ENCODE measurements around the gene CLNK. TPM values are rescaled to one million over a fixed set of nuclear protein-coding genes. Genes with fewer than 3 reads are reported as not detected.
A peak's percentile ranks its signal among the peaks of the same experiment; 100 is the strongest.

Gene CLNK
- total RNA-seq, 1 donor from 2014 or later: not detected

DNA sequence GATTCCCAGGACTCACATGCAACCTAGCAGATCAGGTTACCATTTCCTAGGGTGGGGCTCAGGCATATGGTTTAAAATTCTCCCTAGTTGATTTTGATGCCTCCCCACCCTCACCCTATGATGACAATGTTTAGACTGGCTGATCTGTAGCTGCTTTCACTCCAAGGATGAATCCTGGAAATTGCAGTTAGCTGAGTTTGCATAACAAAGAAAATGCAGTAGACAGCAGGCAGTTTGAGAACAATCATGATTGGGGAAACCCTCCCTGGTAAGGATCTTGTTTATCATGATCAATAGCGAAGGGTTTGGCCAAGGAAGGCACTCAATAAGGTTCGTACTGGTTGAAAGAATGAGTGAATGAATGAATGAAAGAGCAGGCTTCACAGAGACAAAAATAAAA is 229.4 kb downstream of the CLNK start:
- peak overlapping the region; percentile 27 for H3K27ac Mint-ChIP-seq
- peaks cover 14% of the 10 kb centered on the region for H3K27me3 Mint-ChIP-seq
- DNase-seq (ENCODE audit: low spot score, unreplicated experiment): no peak
- TF ChIP-seq, protein P1, sequence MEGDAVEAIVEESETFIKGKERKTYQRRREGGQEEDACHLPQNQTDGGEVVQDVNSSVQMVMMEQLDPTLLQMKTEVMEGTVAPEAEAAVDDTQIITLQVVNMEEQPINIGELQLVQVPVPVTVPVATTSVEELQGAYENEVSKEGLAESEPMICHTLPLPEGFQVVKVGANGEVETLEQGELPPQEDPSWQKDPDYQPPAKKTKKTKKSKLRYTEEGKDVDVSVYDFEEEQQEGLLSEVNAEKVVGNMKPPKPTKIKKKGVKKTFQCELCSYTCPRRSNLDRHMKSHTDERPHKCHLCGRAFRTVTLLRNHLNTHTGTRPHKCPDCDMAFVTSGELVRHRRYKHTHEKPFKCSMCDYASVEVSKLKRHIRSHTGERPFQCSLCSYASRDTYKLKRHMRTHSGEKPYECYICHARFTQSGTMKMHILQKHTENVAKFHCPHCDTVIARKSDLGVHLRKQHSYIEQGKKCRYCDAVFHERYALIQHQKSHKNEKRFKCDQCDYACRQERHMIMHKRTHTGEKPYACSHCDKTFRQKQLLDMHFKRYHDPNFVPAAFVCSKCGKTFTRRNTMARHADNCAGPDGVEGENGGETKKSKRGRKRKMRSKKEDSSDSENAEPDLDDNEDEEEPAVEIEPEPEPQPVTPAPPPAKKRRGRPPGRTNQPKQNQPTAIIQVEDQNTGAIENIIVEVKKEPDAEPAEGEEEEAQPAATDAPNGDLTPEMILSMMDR (IDR thresholded peaks at IDR 0.05; ENCODE audit: unreplicated experiment): no peak
- peaks cover 26% of the 10 kb centered on the region for H3K9me3 Mint-ChIP-seq (ENCODE audit: low read depth)
- peaks cover 46% of the 10 kb centered on the region for H3K36me3 Mint-ChIP-seq (ENCODE audit: insufficient read depth)
- H3K4me1 Mint-ChIP-seq (ENCODE audit: low read depth): peaks cover 2% of the 10 kb centered on the region
- H3K4me3 Mint-ChIP-seq (ENCODE audit: low read depth): peak overlapping the region; percentile 37

DNA sequence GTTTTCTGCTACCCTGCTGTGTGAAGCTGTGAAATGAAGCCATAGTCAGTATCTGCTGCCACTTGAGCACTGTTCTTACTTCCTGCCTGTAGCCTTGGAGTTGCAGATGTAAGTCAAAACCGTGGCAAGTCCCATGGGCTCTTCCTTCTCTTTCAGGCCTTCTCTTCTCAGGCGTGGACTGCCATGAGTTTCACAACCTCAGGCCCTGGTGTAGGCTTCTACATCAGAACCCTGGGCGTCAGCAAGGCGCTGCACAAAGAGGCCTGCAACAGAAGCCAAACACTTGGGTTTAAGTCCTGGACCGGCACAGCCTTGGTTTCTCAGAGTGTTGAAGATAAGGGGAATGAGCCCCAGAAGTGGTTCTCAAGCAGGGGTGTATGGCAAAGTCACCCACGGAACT is 229.8 kb downstream of the CLNK start:
- DNase-seq (ENCODE audit: low spot score, unreplicated experiment): no peak
- Mint-ChIP-seq H3K4me1 (ENCODE audit: low read depth) (peaks cover 2% of the 10 kb centered on the region), H3K27me3 (peaks cover 12% of the 10 kb centered on the region), H3K36me3 (ENCODE audit: insufficient read depth) (peaks cover 50% of the 10 kb centered on the region), H3K4me3 (ENCODE audit: low read depth) (no peak overlapping the region), H3K9me3 (ENCODE audit: low read depth) (peaks cover 29% of the 10 kb centered on the region), H3K27ac (no peak overlapping the region)
- TF ChIP-seq, protein P1 (IDR thresholded peaks at IDR 0.05; ENCODE audit: unreplicated experiment): no peak

DNA sequence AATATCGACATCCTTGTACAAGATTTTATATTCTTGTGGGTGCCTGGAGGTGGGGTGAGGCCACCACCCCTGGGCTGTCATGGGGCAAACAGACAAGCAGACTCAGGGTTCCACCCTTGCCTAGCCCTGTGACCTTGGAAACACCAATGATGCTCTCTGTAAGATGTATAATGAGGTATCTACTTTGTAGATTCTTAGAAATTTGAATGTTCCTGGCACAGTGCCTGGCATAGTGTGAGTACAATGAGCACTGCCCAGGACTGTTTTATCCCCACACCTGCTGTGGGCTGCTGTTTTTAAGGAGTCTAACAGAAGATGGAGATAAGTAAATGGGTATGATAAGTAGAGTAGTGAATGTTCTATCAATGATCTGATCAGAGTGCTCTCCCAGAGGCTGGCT is 230.4 kb downstream of the CLNK start:
- no peak overlapping the region for H3K27ac Mint-ChIP-seq
- DNase-seq (ENCODE audit: low spot score, unreplicated experiment): no peak
- TF ChIP-seq, protein P1 (IDR thresholded peaks at IDR 0.05; ENCODE audit: unreplicated experiment): no peak
- peaks cover 8% of the 10 kb centered on the region for H3K27me3 Mint-ChIP-seq
- peaks cover 2% of the 10 kb centered on the region for H3K4me1 Mint-ChIP-seq (ENCODE audit: low read depth)
- H3K9me3 Mint-ChIP-seq (ENCODE audit: low read depth): peaks cover 32% of the 10 kb centered on the region
- H3K4me3 Mint-ChIP-seq (ENCODE audit: low read depth): no peak overlapping the region
- H3K36me3 Mint-ChIP-seq (ENCODE audit: insufficient read depth): peaks cover 55% of the 10 kb centered on the region

DNA sequence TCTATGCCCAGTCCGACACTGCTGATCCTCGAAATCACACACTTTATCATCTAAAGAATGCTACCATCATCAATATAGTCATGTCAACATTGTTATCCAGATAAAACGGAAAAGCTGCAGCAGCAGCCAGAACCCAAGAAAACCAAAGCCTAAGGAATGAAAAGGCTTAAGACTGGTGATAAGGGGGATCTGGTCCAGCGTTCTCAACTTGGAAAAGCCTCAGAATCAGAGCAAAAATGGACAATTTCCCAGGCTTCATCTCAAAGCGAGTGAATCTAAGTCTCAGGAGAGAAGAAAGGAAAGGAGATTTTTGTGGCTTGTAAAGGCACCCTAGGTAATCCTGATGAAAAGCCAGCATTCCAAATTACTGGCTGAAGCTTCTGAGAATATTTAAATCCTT is 235.6 kb downstream of the CLNK start:
- TF ChIP-seq, protein P1 (IDR thresholded peaks at IDR 0.05; ENCODE audit: unreplicated experiment): no peak
- H3K4me1 Mint-ChIP-seq (ENCODE audit: low read depth): no peaks in the 10 kb centered on the region
- peaks cover 90% of the 10 kb centered on the region for H3K36me3 Mint-ChIP-seq (ENCODE audit: insufficient read depth)
- H3K27ac Mint-ChIP-seq: no peak overlapping the region
- peaks cover 66% of the 10 kb centered on the region for H3K9me3 Mint-ChIP-seq (ENCODE audit: low read depth)
- no peak overlapping the region for H3K4me3 Mint-ChIP-seq (ENCODE audit: low read depth)
- DNase-seq (ENCODE audit: low spot score, unreplicated experiment): no peak
- H3K27me3 Mint-ChIP-seq: no peaks in the 10 kb centered on the region

DNA sequence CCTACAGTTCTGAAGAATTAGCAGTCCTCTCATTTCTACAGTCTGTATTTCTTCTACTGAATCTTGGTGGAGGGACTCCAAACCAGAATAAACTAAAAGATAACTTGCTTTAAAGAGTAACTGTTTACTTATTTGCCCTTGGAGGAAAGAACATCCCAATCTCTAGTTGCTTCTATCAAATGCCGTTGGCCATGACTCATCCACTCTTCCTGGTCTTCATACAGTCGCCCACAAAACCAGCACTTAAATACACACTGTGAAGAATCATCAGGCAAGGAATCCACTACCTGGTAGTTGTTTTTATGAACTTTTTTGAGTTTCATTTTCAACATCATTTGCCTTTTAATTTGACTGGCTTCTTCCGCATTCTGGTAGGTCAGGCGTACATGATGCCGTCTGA is 241.6 kb downstream of the CLNK start:
- no peak overlapping the region for H3K4me3 Mint-ChIP-seq (ENCODE audit: low read depth)
- peaks cover 50% of the 10 kb centered on the region for H3K9me3 Mint-ChIP-seq (ENCODE audit: low read depth)
- H3K36me3 Mint-ChIP-seq (ENCODE audit: insufficient read depth): peaks cover 65% of the 10 kb centered on the region
- DNase-seq (ENCODE audit: low spot score, unreplicated experiment): no peak
- H3K4me1 Mint-ChIP-seq (ENCODE audit: low read depth): no peaks in the 10 kb centered on the region
- no peak overlapping the region for H3K27ac Mint-ChIP-seq
- H3K27me3 Mint-ChIP-seq: no peaks in the 10 kb centered on the region
- TF ChIP-seq, protein P1 (IDR thresholded peaks at IDR 0.05; ENCODE audit: unreplicated experiment): no peak
